MCF 10A (cell line): ENCODE measurements around the gene PLXDC2. TPM values are rescaled to one million over a fixed set of nuclear protein-coding genes. Genes with fewer than 3 reads are reported as not detected.

Experiments used
- BruUV-seq: library from RNA; stranded (reverse); fragments of 400-500 nt; replicated peaks from 2 replicates; lab custom pipeline; 2021; lab: Mats Ljungman, UMichigan
- CTCF ChIA-PET: fragments of 300-600 bp; sonication (Branson Sonifier 250); formaldehyde crosslinking; extraction: SDS; loops from one replicate; lab custom pipeline; 2021; ENCODE audit warnings: antibody characterized with exemption, inconsistent platforms; lab: Yijun Ruan, JAX
- POLR2A ChIA-PET: fragments of 300-600, 350-650 bp; sonication (Branson Sonifier 250); formaldehyde crosslinking; extraction: SDS; loops from one replicate; lab custom pipeline; 2020; ENCODE audit warnings: antibody characterized with exemption, inconsistent platforms; lab: Yijun Ruan, JAX
- DNase-seq: peaks from one replicate; pipeline ENCODE4 v3.0.0-alpha.2; 2018; ENCODE audit not compliant: unreplicated experiment
- H3K27ac Mint-ChIP-seq: one replicate; pipeline ENCODE4 v1.8.0; 2022; ENCODE audit warnings: mild to moderate bottlenecking, low read depth, mixed read lengths; ENCODE audit not compliant: unreplicated experiment
- H3K27me3 Mint-ChIP-seq: one replicate; pipeline ENCODE4 v1.8.0; 2022; ENCODE audit warnings: mixed read lengths; ENCODE audit not compliant: insufficient read depth, unreplicated experiment
- H3K36me3 Mint-ChIP-seq: one replicate; pipeline ENCODE4 v1.8.0; 2022; ENCODE audit warnings: mild to moderate bottlenecking, moderate library complexity, mixed read lengths; ENCODE audit not compliant: insufficient read depth, unreplicated experiment
- H3K4me1 Mint-ChIP-seq: one replicate; pipeline ENCODE4 v1.8.0; 2022; ENCODE audit warnings: mixed read lengths; ENCODE audit not compliant: insufficient read depth, unreplicated experiment
- H3K4me3 Mint-ChIP-seq: one replicate; pipeline ENCODE4 v1.8.0; 2022; ENCODE audit warnings: mild to moderate bottlenecking, moderate library complexity, mixed read lengths; ENCODE audit not compliant: unreplicated experiment
- H3K9me3 Mint-ChIP-seq: one replicate; pipeline ENCODE4 v1.8.0; 2022; ENCODE audit warnings: mixed read lengths; ENCODE audit not compliant: unreplicated experiment
- intact Hi-C: fragments of 100-400 bp; cut with micrococcal nuclease; formaldehyde crosslinking; loops from 2 replicates; pipeline ENCODE4 v1.14.1; 2022
- total RNA-seq: library from RNA; stranded (reverse); gene quantifications from 2 replicates; pipeline ENCODE4 v1.2.3, GENCODE V29; 2022
- TF ChIP-seq, protein P1 (sequence below): fragments of 200-600 bp; IDR thresholded peaks from one replicate; pipeline ENCODE4 v1.8.0; 2022; ENCODE audit warnings: antibody characterized with exemption, mild to moderate bottlenecking; ENCODE audit not compliant: unreplicated experiment

The PLXDC2 gene
- total RNA-seq, 1 experiment from 2014 or later, result 23.3 TPM

DNA sequence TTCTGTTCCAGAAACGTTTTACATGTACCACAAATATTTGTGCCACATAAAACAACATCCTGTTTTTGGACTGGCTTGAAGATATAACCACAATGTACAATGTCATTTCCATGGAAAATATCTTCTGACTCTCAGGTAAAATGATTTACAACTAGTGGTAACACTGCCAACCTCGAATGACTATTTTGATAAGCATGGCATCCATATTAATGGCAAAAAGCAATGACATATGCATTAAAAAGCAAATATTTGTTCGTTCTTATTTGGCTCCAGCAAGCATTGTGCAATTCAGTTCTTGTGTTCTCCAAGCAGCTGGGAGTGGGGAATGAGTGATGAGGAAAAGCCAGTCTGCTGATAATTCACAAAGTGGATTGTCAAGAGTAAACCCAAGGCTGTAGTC, 289.0 kb downstream of the PLXDC2 start:
- no peaks in the 10 kb centered on the region for H3K27me3 Mint-ChIP-seq
- H3K36me3 Mint-ChIP-seq, result no peaks in the 10 kb centered on the region
- no peaks in the 10 kb centered on the region for H3K4me1 Mint-ChIP-seq
- ChIA-PET CTCF (interaction anchor here (0.5 to 0.7 kb wide), 3 partner anchors 17 to 486 kb away, joined by 3 to 4 read pairs (median 4); no protein-coding TSS in a partner anchor), POLR2A (no interaction called here)
- H3K4me3 Mint-ChIP-seq, result no peak overlapping the region
- no peak overlapping the region for H3K27ac Mint-ChIP-seq
- BruUV-seq, result no TSS peak
- intact Hi-C loops, result no loop called here
- H3K9me3 Mint-ChIP-seq, result no peaks in the 10 kb centered on the region
- DNase-seq, result no peak
- TF ChIP-seq, protein P1, sequence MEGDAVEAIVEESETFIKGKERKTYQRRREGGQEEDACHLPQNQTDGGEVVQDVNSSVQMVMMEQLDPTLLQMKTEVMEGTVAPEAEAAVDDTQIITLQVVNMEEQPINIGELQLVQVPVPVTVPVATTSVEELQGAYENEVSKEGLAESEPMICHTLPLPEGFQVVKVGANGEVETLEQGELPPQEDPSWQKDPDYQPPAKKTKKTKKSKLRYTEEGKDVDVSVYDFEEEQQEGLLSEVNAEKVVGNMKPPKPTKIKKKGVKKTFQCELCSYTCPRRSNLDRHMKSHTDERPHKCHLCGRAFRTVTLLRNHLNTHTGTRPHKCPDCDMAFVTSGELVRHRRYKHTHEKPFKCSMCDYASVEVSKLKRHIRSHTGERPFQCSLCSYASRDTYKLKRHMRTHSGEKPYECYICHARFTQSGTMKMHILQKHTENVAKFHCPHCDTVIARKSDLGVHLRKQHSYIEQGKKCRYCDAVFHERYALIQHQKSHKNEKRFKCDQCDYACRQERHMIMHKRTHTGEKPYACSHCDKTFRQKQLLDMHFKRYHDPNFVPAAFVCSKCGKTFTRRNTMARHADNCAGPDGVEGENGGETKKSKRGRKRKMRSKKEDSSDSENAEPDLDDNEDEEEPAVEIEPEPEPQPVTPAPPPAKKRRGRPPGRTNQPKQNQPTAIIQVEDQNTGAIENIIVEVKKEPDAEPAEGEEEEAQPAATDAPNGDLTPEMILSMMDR, result no peak

DNA sequence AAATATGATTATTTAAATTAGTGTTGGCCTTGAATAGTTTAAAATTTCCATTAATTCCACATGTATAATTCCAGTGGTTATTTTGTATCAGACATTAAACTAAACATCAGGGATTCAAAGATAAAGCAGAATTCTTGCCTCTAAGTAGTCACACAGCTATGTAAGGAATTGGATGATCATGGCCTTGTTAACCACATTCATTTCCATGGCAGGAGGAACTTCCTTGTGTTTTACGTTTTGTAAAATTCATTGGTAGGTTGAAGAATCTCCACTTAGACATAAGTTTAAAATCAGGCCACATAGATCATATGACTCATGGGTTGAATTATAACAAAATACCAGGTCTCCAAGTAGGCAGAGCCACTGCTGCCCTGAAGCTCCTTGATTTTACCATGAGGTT, 289.7 kb downstream of the PLXDC2 start:
- TF ChIP-seq, protein P1, result no peak
- no peaks in the 10 kb centered on the region for H3K9me3 Mint-ChIP-seq
- CTCF ChIA-PET, result interaction anchor here (0.5 kb wide), 1 partner anchor 487 kb away, joined by 4 read pairs; no protein-coding TSS in a partner anchor
- no TSS peak for BruUV-seq
- POLR2A ChIA-PET, result no interaction called here
- H3K36me3 Mint-ChIP-seq, result no peaks in the 10 kb centered on the region
- no peaks in the 10 kb centered on the region for H3K27me3 Mint-ChIP-seq
- H3K4me1 Mint-ChIP-seq, result no peaks in the 10 kb centered on the region
- no peak overlapping the region for H3K27ac Mint-ChIP-seq
- DNase-seq, result no peak
- intact Hi-C loops, result no loop called here
- H3K4me3 Mint-ChIP-seq, result no peak overlapping the region

DNA sequence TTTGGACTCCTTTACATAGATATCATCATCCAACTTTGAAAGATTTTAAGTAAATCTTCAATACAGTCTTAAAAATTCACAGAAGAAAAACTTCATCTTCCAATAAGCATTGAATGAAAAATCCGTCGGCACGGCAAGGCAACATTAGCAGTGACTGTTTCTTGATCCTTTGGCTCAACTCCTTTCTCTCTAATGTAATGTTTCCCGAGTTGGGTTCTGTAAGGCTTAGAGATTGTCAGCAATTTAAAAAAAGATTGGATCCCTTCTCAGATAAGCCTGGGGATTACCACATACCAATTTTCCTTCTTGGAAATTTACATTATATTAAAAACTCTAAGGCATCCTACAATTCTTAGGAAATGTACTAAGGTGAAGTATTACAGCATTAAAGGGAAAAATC, 291.8 kb downstream of the PLXDC2 start:
- Mint-ChIP-seq H3K4me3 (no peak overlapping the region), H3K36me3 (no peaks in the 10 kb centered on the region), H3K27ac (no peak overlapping the region), H3K27me3 (no peaks in the 10 kb centered on the region), H3K4me1 (no peaks in the 10 kb centered on the region), H3K9me3 (no peaks in the 10 kb centered on the region)
- CTCF ChIA-PET, result no interaction called here
- intact Hi-C loops, result no loop called here
- TF ChIP-seq, protein P1, result no peak
- POLR2A ChIA-PET, result no interaction called here
- no peak for DNase-seq
- BruUV-seq, result no TSS peak

DNA sequence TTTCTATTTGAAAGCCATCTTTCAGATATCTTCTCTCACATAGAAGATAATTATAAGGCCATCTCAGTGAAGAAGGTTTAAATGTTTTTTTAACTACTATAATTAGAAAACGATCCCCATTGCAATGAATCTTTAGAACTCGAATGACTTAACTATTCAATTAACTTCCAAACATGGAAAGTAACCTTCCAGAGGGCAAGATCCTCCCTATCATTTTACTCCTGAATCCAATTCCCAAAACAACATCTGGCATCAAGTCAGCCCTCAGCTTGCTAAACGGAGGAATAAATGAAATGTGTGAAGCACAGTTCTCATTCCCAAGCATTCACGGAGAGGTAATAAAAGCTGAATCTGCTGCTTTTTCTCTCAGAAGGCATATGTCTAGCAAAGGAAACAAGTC, 293.4 kb downstream of the PLXDC2 start:
- H3K27ac Mint-ChIP-seq, result no peak overlapping the region
- H3K36me3 Mint-ChIP-seq, result no peaks in the 10 kb centered on the region
- DNase-seq, result no peak
- H3K4me1 Mint-ChIP-seq, result no peaks in the 10 kb centered on the region
- intact Hi-C loops, result no loop called here
- no peaks in the 10 kb centered on the region for H3K27me3 Mint-ChIP-seq
- ChIA-PET CTCF (no interaction called here), POLR2A (no interaction called here)
- BruUV-seq, result no TSS peak
- no peaks in the 10 kb centered on the region for H3K9me3 Mint-ChIP-seq
- TF ChIP-seq, protein P1, result no peak
- no peak overlapping the region for H3K4me3 Mint-ChIP-seq
